Fibroblast of the aortic adventitia (primary cell): ENCODE measurements around the gene CTNNA3. TPM values are rescaled to one million over a fixed set of nuclear protein-coding genes. Genes with fewer than 3 reads are reported as not detected.

ENCODE experiments used
- DNase-seq: peaks from one replicate; pipeline ENCODE4 v3.0.0-alpha.2; 2010; ENCODE audit warnings: low read depth
- H3K4me3 ChIP-seq: 2 replicates; pipeline ENCODE4 v1.5.1; 2011; ENCODE audit warnings: low read depth, mild to moderate bottlenecking, control low read depth, low read length, moderate library complexity
- CTCF ChIP-seq: IDR thresholded peaks from 2 replicates; pipeline ENCODE4 v1.5.1; 2011; ENCODE audit warnings: mild to moderate bottlenecking, low read length, control low read depth, inconsistent platforms; ENCODE audit not compliant: insufficient read depth
- total RNA-seq: library from RNA; depleted of rRNA; stranded (reverse); fragments of >200 nt; gene quantifications from 2 replicates; pipeline ENCODE4 v1.2.3, GENCODE V29; 2012; ENCODE audit warnings: low replicate concordance

The CTNNA3 gene
- total RNA-seq, 1 donor = not detected

GRCh38 chr10:66837990-66838389 is 858.0 kb downstream of the CTNNA3 start:
- H3K4me3 ChIP-seq = no peak overlapping the region
- TF ChIP-seq CTCF = no peak
- DNase-seq = peak; percentile 49

- H3K4me3 ChIP-seq = no peak overlapping the region
- TF ChIP-seq CTCF = no peak
- DNase-seq = peak; percentile 48
Measured at GRCh38 chr10:66837335-66837734, 858.7 kb downstream of the CTNNA3 start.

GRCh38 chr10:66836771-66837170 is 859.2 kb downstream of the CTNNA3 start:
- no peak for DNase-seq
- no peak for TF ChIP-seq CTCF

GRCh38 chr10:66836057-66836456 is 859.9 kb downstream of the CTNNA3 start:
- H3K4me3 ChIP-seq = no peak overlapping the region
- DNase-seq = peak; percentile 52
- no peak for TF ChIP-seq CTCF

More at GRCh38 chr10:66836771-66837170, 859.2 kb downstream of the CTNNA3 start:
- no peak overlapping the region for H3K4me3 ChIP-seq

- no peak overlapping the region for H3K4me3 ChIP-seq
- no peak for TF ChIP-seq CTCF
- no peak for DNase-seq
Measured at GRCh38 chr10:66835400-66835799, 860.6 kb downstream of the CTNNA3 start.

GRCh38 chr10:66834802-66835201 is 861.2 kb downstream of the CTNNA3 start:
- no peak for TF ChIP-seq CTCF

GRCh38 chr10:66833861-66834260 is 862.1 kb downstream of the CTNNA3 start:
- peak; percentile 15 for DNase-seq
- no peak for TF ChIP-seq CTCF
- H3K4me3 ChIP-seq = no peak overlapping the region

More at GRCh38 chr10:66834802-66835201, 861.2 kb downstream of the CTNNA3 start:
- no peak overlapping the region for H3K4me3 ChIP-seq
- DNase-seq = no peak
